Upper lobe of right lung (tissue), 1 donor: ENCODE results near the gene CCDC69. TPM values are rescaled to one million over a fixed set of nuclear protein-coding genes. Genes with fewer than 3 reads are reported as not detected.
"Not testable (repeated sequence)": the region's sequence is repeated elsewhere in the genome, so short reads cannot be mapped to it uniquely, and the experiment has no call there.

Source experiments
- ATAC-seq: fragments of 200-7000 bp; cut with Tn5 transposase; one replicate; pipeline ENCODE4 v1.9.1; 2020; ENCODE audit warnings: mild to moderate bottlenecking, moderate library complexity
- DNase-seq: peaks from one replicate; pipeline ENCODE4 v3.0.0-alpha.2; 2020
- H3K27ac ChIP-seq: fragments of 200-600 bp; one replicate; pipeline ENCODE4 v1.8.0; 2022
- H3K27me3 ChIP-seq: fragments of 200-600 bp; one replicate; pipeline ENCODE4 v1.8.0; 2022; ENCODE audit warnings: mild to moderate bottlenecking
- H3K36me3 ChIP-seq: fragments of 200-600 bp; one replicate; pipeline ENCODE4 v1.8.0; 2022
- H3K4me1 ChIP-seq: fragments of 200-600 bp; one replicate; pipeline ENCODE4 v1.8.0; 2022
- H3K4me3 ChIP-seq: fragments of 200-600 bp; one replicate; pipeline ENCODE4 v1.8.0; 2022; ENCODE audit warnings: mild to moderate bottlenecking
- H3K9me3 ChIP-seq: fragments of 200-600 bp; one replicate; pipeline ENCODE4 v1.8.0; 2022
- intact Hi-C: fragments of 100-400 bp; cut with DNase I; formaldehyde crosslinking; loops from one replicate; pipeline ENCODE4 v1.11.0; 2022
- total RNA-seq: library from RNA; stranded (reverse); fragmentation: NEBNext Ultra II Directional; extraction: Animal tissue kit (Norgen Biotek cat#: 25700); gene quantifications from one replicate; pipeline ENCODE4 v1.2.1, GENCODE V29; 2021
- TF ChIP-seq, protein P1 (sequence below): fragments of 200-600 bp; IDR thresholded peaks from one replicate; pipeline ENCODE4 v1.8.0; 2022; ENCODE audit warnings: antibody characterized with exemption
- donor health status: DM: no; HTN: yes; CAD: no; lungs with severe emphysema.

The CCDC69 gene
- total RNA-seq, 1 donor from 2014 or later, result 81.9 TPM

DNA sequence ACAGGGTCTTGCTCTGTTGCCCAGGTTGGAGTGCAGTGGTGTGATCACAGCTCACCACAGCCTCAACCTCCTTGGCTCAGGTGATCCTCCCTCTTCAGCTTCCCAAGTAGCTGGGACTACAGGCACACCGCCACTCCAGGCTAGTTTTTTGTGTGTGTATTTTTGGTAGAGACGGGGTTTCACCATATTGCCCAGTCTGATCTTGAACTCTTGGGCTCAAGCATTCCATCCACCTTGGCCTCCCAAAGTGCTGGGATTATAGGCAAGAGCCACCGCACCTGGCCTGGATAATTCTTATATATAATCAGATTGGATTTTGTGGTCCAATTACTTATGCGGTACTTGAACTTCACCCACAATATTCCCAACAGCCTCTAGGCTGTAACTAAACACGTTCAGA, 19.8 kb downstream of the CCDC69 start:
- ATAC-seq (no peak), DNase-seq (no peak)
- H3K4me1 ChIP-seq, result peaks cover 23% of the 10 kb centered on the region
- no peak overlapping the region for H3K27ac ChIP-seq
- TF ChIP-seq, protein P1, sequence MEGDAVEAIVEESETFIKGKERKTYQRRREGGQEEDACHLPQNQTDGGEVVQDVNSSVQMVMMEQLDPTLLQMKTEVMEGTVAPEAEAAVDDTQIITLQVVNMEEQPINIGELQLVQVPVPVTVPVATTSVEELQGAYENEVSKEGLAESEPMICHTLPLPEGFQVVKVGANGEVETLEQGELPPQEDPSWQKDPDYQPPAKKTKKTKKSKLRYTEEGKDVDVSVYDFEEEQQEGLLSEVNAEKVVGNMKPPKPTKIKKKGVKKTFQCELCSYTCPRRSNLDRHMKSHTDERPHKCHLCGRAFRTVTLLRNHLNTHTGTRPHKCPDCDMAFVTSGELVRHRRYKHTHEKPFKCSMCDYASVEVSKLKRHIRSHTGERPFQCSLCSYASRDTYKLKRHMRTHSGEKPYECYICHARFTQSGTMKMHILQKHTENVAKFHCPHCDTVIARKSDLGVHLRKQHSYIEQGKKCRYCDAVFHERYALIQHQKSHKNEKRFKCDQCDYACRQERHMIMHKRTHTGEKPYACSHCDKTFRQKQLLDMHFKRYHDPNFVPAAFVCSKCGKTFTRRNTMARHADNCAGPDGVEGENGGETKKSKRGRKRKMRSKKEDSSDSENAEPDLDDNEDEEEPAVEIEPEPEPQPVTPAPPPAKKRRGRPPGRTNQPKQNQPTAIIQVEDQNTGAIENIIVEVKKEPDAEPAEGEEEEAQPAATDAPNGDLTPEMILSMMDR, result no peak
- no peak overlapping the region for H3K4me3 ChIP-seq
- H3K36me3 ChIP-seq, result peaks cover 27% of the 10 kb centered on the region
- no peaks in the 10 kb centered on the region for H3K9me3 ChIP-seq
- no peaks in the 10 kb centered on the region for H3K27me3 ChIP-seq
- intact Hi-C loops, result no loop called here

- peaks cover 8% of the 10 kb centered on the region for H3K4me1 ChIP-seq
- TF ChIP-seq, protein P1, result no peak
- no peaks in the 10 kb centered on the region for H3K9me3 ChIP-seq
- H3K36me3 ChIP-seq, result peaks cover 36% of the 10 kb centered on the region
- ATAC-seq (peak; percentile 53), DNase-seq (no peak)
- H3K27ac ChIP-seq, result no peak overlapping the region
- intact Hi-C loops, result no loop called here
- H3K4me3 ChIP-seq, result no peak overlapping the region
- no peaks in the 10 kb centered on the region for H3K27me3 ChIP-seq
Observed at GRCh38 chr5:151202381-151203139, 21.3 kb downstream of the CCDC69 start.

- Histone ChIP-seq H3K36me3 (peaks cover 45% of the 10 kb centered on the region), H3K27me3 (no peaks in the 10 kb centered on the region), H3K27ac (no peak overlapping the region), H3K4me3 (no peak overlapping the region), H3K4me1 (peaks cover 14% of the 10 kb centered on the region), H3K9me3 (no peaks in the 10 kb centered on the region)
- intact Hi-C loops, result no loop called here
- TF ChIP-seq, protein P1, result no peak
- ATAC-seq, result no peak
- no peak for DNase-seq
Observed at GRCh38 chr5:151200913-151201595, 22.8 kb downstream of the CCDC69 start.

DNA sequence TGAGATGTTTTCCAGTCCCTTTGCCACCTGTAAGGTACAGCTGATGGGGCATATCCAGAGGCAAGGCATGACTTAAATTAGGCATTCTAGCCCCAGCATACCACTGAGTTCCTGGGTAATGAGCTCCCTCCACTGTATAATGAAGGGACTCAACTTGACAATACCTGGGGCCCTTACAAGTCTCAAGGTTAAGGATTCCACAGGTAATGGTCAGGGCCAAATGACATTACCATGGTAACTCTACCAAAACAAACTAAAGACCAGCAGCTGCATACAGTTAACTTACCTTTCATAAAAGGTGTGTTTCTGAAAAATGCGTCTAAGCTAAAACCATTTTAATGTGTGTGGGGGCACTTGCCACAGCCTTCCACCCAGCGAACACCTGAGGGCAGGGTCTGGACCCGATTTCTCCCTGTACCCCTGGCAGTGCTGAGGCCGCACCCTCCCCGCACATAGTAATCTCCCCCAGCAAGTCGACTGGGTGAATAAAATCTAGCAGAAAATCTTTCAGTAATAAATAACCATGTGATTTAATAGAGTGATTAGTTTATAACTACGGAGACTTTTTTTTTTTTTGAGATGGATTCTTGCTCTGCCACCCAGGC, 24.2 kb downstream of the CCDC69 start:
- peaks cover 20% of the 10 kb centered on the region for H3K4me1 ChIP-seq
- H3K27me3 ChIP-seq, result no peaks in the 10 kb centered on the region
- H3K27ac ChIP-seq, result no peak overlapping the region
- H3K9me3 ChIP-seq, result no peaks in the 10 kb centered on the region
- H3K4me3 ChIP-seq, result no peak overlapping the region
- intact Hi-C loops, result no loop called here
- ATAC-seq (no peak), DNase-seq (peak; percentile 10)
- TF ChIP-seq, protein P1, result no peak
- H3K36me3 ChIP-seq, result peaks cover 45% of the 10 kb centered on the region

DNA sequence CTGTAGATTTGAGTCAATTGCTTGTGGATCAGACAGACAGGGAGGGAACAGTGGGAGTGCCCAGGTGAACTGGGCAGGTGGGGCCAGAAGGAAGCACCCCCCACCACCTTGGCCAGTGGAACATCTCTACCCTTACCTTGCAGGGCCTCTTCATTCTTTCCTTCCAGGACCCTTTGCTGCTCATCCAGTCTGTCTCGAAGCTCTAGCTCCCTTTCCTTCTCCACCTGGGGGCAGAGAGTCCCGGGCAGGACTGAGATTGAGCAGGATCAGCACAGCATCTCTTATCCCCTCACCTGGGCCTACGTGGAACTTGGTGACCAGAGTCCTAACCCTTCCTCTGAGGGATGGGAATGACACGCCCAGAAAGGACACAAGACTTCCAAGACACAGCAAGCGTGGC, 25.0 kb downstream of the CCDC69 start:
- no peaks in the 10 kb centered on the region for H3K9me3 ChIP-seq
- H3K27me3 ChIP-seq, result no peaks in the 10 kb centered on the region
- no peak overlapping the region for H3K4me3 ChIP-seq
- H3K36me3 ChIP-seq, result peaks cover 45% of the 10 kb centered on the region
- H3K27ac ChIP-seq, result no peak overlapping the region
- intact Hi-C loops, result no loop called here
- ATAC-seq (no peak), DNase-seq (peak; percentile 26)
- TF ChIP-seq, protein P1, result no peak
- H3K4me1 ChIP-seq, result peaks cover 20% of the 10 kb centered on the region

GRCh38 chr5:151197291-151197600, 26.6 kb downstream of the CCDC69 start:
- peak; percentile 13 for DNase-seq
- H3K9me3 ChIP-seq, H3K27ac ChIP-seq, ATAC-seq, H3K4me3 ChIP-seq, intact Hi-C loops, H3K27me3 ChIP-seq: not testable (repeated sequence)
- Histone ChIP-seq H3K4me1 (peaks cover 14% of the 10 kb centered on the region), H3K36me3 (peaks cover 43% of the 10 kb centered on the region)
